Astrocyte (in vitro differentiated cells and primary cell): Measurements from ENCODE around the gene CAPN12. TPM values are rescaled to one million over a fixed set of nuclear protein-coding genes. Genes with fewer than 3 reads are reported as not detected.
A peak's percentile ranks its signal among the peaks of the same experiment; 100 is the strongest.

Source experiments
- DNase-seq: peaks from one replicate; pipeline ENCODE4 v3.0.0-alpha.2; 2010; ENCODE audit warnings: low read depth
- FAIRE-seq: peaks from 2 replicates; lab custom pipeline; 2011; peaks lifted over from hg19 to GRCh38; lab: Jason Lieb, UNC
- H2AFZ ChIP-seq: 2 replicates; pipeline ENCODE4 v1.6.0; 2012; ENCODE audit warnings: low read depth, low read length, inconsistent platforms
- H3K27ac ChIP-seq: 2 replicates; pipeline ENCODE4 v1.5.1; 2011; ENCODE audit warnings: low read depth, low read length, inconsistent platforms
- H3K27me3 ChIP-seq: 2 replicates; pipeline ENCODE4 v1.6.0; 2011; ENCODE audit warnings: low read length, inconsistent platforms; ENCODE audit not compliant: insufficient read depth
- H3K36me3 ChIP-seq: 2 replicates; pipeline ENCODE4 v1.5.1; 2011; ENCODE audit warnings: low read length, inconsistent platforms; ENCODE audit not compliant: insufficient read depth
- H3K4me1 ChIP-seq: 2 replicates; pipeline ENCODE4 v1.5.1; 2011; ENCODE audit warnings: low read length, inconsistent platforms; ENCODE audit not compliant: insufficient read depth
- H3K4me2 ChIP-seq: 2 replicates; pipeline ENCODE4 v1.6.0; 2012; ENCODE audit warnings: low read length, inconsistent platforms
- H3K4me3 ChIP-seq: 2 replicates; pipeline ENCODE4 v1.5.1; 2011; ENCODE audit warnings: low read depth, mild to moderate bottlenecking, low read length, inconsistent platforms; ENCODE audit not compliant: insufficient read depth
- H3K79me2 ChIP-seq: 2 replicates; pipeline ENCODE4 v1.6.0; 2012; ENCODE audit warnings: mild to moderate bottlenecking, low read length, inconsistent platforms; ENCODE audit not compliant: insufficient read depth
- H3K9ac ChIP-seq: 2 replicates; pipeline ENCODE4 v1.6.0; 2012; ENCODE audit warnings: mild to moderate bottlenecking, low read length, inconsistent platforms
- H3K9me3 ChIP-seq: 2 replicates; pipeline ENCODE4 v1.5.1; 2012; ENCODE audit warnings: low read depth, mild to moderate bottlenecking, low read length, inconsistent platforms; ENCODE audit not compliant: insufficient read depth
- H4K20me1 ChIP-seq: 2 replicates; pipeline ENCODE4 v1.6.0; 2012; ENCODE audit warnings: low read length, inconsistent platforms; ENCODE audit not compliant: insufficient read depth
- H3K27ac Mint-ChIP-seq: one replicate; pipeline ENCODE4 v1.8.0; 2021; ENCODE audit warnings: mild to moderate bottlenecking, mixed read lengths; ENCODE audit not compliant: unreplicated experiment
- H3K27me3 Mint-ChIP-seq: one replicate; pipeline ENCODE4 v1.8.0; 2021; ENCODE audit warnings: low read depth, mixed read lengths; ENCODE audit not compliant: unreplicated experiment
- H3K36me3 Mint-ChIP-seq: one replicate; pipeline ENCODE4 v1.8.0; 2021; ENCODE audit warnings: low read depth, mixed read lengths; ENCODE audit not compliant: unreplicated experiment
- H3K4me1 Mint-ChIP-seq: one replicate; pipeline ENCODE4 v1.8.0; 2021; ENCODE audit warnings: low read depth, mixed read lengths; ENCODE audit not compliant: unreplicated experiment
- H3K4me3 Mint-ChIP-seq: one replicate; pipeline ENCODE4 v1.8.0; 2021; ENCODE audit warnings: mild to moderate bottlenecking, moderate library complexity, mixed read lengths; ENCODE audit not compliant: unreplicated experiment
- H3K9me3 Mint-ChIP-seq: one replicate; pipeline ENCODE4 v1.8.0; 2021; ENCODE audit warnings: mild to moderate bottlenecking, mixed read lengths; ENCODE audit not compliant: unreplicated experiment
- CTCF ChIP-seq: IDR thresholded peaks from 2 replicates; pipeline ENCODE4 v1.5.1; 2011; ENCODE audit warnings: low read depth, mild to moderate bottlenecking, inconsistent platforms, low read length, moderate library complexity; ENCODE audit not compliant: insufficient read depth
- EZH2 ChIP-seq: IDR thresholded peaks from 2 replicates; pipeline ENCODE4 v1.6.1; 2012; ENCODE audit warnings: mild to moderate bottlenecking, low read length, inconsistent platforms; ENCODE audit not compliant: insufficient read depth
- total RNA-seq: library from RNA; stranded (reverse); gene quantifications from 2 replicates; pipeline ENCODE4 v1.2.1, GENCODE V29; 2021

Gene CAPN12
- total RNA-seq, 1 donor from 2014 or later, result 4.6 TPM

GRCh38 chr19:38736413-38737280 is 7.6 kb downstream of the CAPN12 start:
- peak overlapping the region; percentile 67 for H3K4me2 ChIP-seq
- H3K27me3 ChIP-seq, result no peaks in the 10 kb centered on the region
- peaks cover 4% of the 10 kb centered on the region for H3K9me3 Mint-ChIP-seq
- H3K4me3 ChIP-seq, result no peak overlapping the region
- DNase-seq, result no peak
- H3K27ac ChIP-seq, result no peak overlapping the region
- peaks cover 5% of the 10 kb centered on the region for H3K27me3 Mint-ChIP-seq
- H3K27ac Mint-ChIP-seq, result no peak overlapping the region
- peaks cover 34% of the 10 kb centered on the region for H4K20me1 ChIP-seq
- no peak for FAIRE-seq
- H3K9ac ChIP-seq, result no peak overlapping the region
- peaks cover 5% of the 10 kb centered on the region for H3K36me3 ChIP-seq
- no peaks in the 10 kb centered on the region for H3K79me2 ChIP-seq
- peaks cover 1% of the 10 kb centered on the region for H3K4me1 Mint-ChIP-seq
- peaks cover 24% of the 10 kb centered on the region for H3K4me1 ChIP-seq
- peak overlapping the region; percentile 68 for H3K4me3 Mint-ChIP-seq
- TF ChIP-seq CTCF (no peak), EZH2 (no peak)
- H2AFZ ChIP-seq, result no peak overlapping the region
- H3K36me3 Mint-ChIP-seq, result peaks cover 5% of the 10 kb centered on the region
- no peaks in the 10 kb centered on the region for H3K9me3 ChIP-seq

- Histone ChIP-seq H3K79me2 (no peaks in the 10 kb centered on the region), H3K36me3 (peaks cover 11% of the 10 kb centered on the region), H2AFZ (no peak overlapping the region), H3K4me2 (peak overlapping the region; percentile 67), H3K4me3 (no peak overlapping the region), H4K20me1 (peaks cover 39% of the 10 kb centered on the region), H3K4me1 (peaks cover 24% of the 10 kb centered on the region), H3K9me3 (no peaks in the 10 kb centered on the region), H3K9ac (no peak overlapping the region), H3K27me3 (no peaks in the 10 kb centered on the region), H3K27ac (no peak overlapping the region)
- Mint-ChIP-seq H3K36me3 (peaks cover 8% of the 10 kb centered on the region), H3K27me3 (peaks cover 5% of the 10 kb centered on the region), H3K9me3 (peaks cover 4% of the 10 kb centered on the region), H3K4me1 (peaks cover 1% of the 10 kb centered on the region), H3K27ac (no peak overlapping the region), H3K4me3 (no peak overlapping the region)
- TF ChIP-seq EZH2 (no peak), CTCF (no peak)
- FAIRE-seq, result no peak
- no peak for DNase-seq
Measured at GRCh38 chr19:38736036-38736412, 8.2 kb downstream of the CAPN12 start.

- Histone ChIP-seq H3K9me3 (no peaks in the 10 kb centered on the region), H3K27me3 (no peaks in the 10 kb centered on the region), H4K20me1 (peaks cover 45% of the 10 kb centered on the region), H3K27ac (no peak overlapping the region), H2AFZ (no peak overlapping the region), H3K4me1 (peaks cover 24% of the 10 kb centered on the region), H3K4me2 (peak overlapping the region; percentile 64), H3K79me2 (peaks cover 5% of the 10 kb centered on the region), H3K4me3 (no peak overlapping the region), H3K9ac (no peak overlapping the region), H3K36me3 (peaks cover 17% of the 10 kb centered on the region)
- H3K36me3 Mint-ChIP-seq, result peaks cover 13% of the 10 kb centered on the region
- TF ChIP-seq CTCF (no peak), EZH2 (no peak)
- peak overlapping the region; percentile 26 for H3K27ac Mint-ChIP-seq
- DNase-seq, result no peak
- H3K4me3 Mint-ChIP-seq, result peak overlapping the region; percentile 11
- H3K27me3 Mint-ChIP-seq, result peaks cover 5% of the 10 kb centered on the region
- no peak for FAIRE-seq
- H3K9me3 Mint-ChIP-seq, result peaks cover 4% of the 10 kb centered on the region
- peaks cover 1% of the 10 kb centered on the region for H3K4me1 Mint-ChIP-seq
Measured at GRCh38 chr19:38735257-38735686, 9.0 kb downstream of the CAPN12 start.
